T-helper 2 cell treated with Interferon-gamma antibody and Interleukin-4, amounts not matched to agents 5 μg/mL and 100 μg/mL, for 36 hours (primary cell): ENCODE data around the gene RHOG.
A peak's percentile ranks its signal among the peaks of the same experiment; 100 is the strongest.
"Not testable (repeated sequence)": the region's sequence is repeated elsewhere in the genome, so short reads cannot be mapped to it uniquely, and the experiment has no call there.

Experiments used
- DNase-seq: peaks from one replicate; pipeline ENCODE4 v3.0.0; 2021; ENCODE audit warnings: low spot score
- H3K27ac Mint-ChIP-seq: one replicate; pipeline ENCODE4 v1.8.0; 2021; ENCODE audit warnings: mild to moderate bottlenecking, mixed read lengths
- H3K27me3 Mint-ChIP-seq: one replicate; pipeline ENCODE4 v1.8.0; 2021; ENCODE audit warnings: low read depth, mixed read lengths
- H3K36me3 Mint-ChIP-seq: one replicate; pipeline ENCODE4 v1.8.0; 2021; ENCODE audit warnings: low read depth, mixed read lengths
- H3K4me1 Mint-ChIP-seq: one replicate; pipeline ENCODE4 v1.8.0; 2021; ENCODE audit warnings: low read depth, mixed read lengths
- H3K4me3 Mint-ChIP-seq: one replicate; pipeline ENCODE4 v1.8.0; 2022; ENCODE audit warnings: mild to moderate bottlenecking, moderate library complexity, mixed read lengths
- H3K9me3 Mint-ChIP-seq: one replicate; pipeline ENCODE4 v1.8.0; 2021; ENCODE audit warnings: mixed read lengths

The RHOG gene

GRCh38 chr11:3802011-3802790 lies 38.6 kb downstream of the RHOG start:
- Mint-ChIP-seq H3K9me3 (no peaks in the 10 kb centered on the region), H3K27ac (no peak overlapping the region), H3K4me1 (peaks cover 10% of the 10 kb centered on the region), H3K27me3 (no peaks in the 10 kb centered on the region), H3K4me3 (no peak overlapping the region), H3K36me3 (peaks cover 1% of the 10 kb centered on the region)
- no peak for DNase-seq

- no peaks in the 10 kb centered on the region for H3K27me3 Mint-ChIP-seq
- H3K9me3 Mint-ChIP-seq = no peaks in the 10 kb centered on the region
- peak overlapping the region; percentile 13 for H3K27ac Mint-ChIP-seq
- H3K4me1 Mint-ChIP-seq = peaks cover 25% of the 10 kb centered on the region
- peaks cover 19% of the 10 kb centered on the region for H3K36me3 Mint-ChIP-seq
- no peak for DNase-seq
- H3K4me3 Mint-ChIP-seq = no peak overlapping the region
Measured at GRCh38 chr11:3799873-3800272, 40.9 kb downstream of the RHOG start.

- peak overlapping the region; percentile 97 for H3K4me3 Mint-ChIP-seq
- DNase-seq = no peak
- H3K36me3 Mint-ChIP-seq = peaks cover 26% of the 10 kb centered on the region
- no peaks in the 10 kb centered on the region for H3K27me3 Mint-ChIP-seq
- H3K9me3 Mint-ChIP-seq = no peaks in the 10 kb centered on the region
- peak overlapping the region; percentile 99 for H3K27ac Mint-ChIP-seq
- H3K4me1 Mint-ChIP-seq = peaks cover 30% of the 10 kb centered on the region
Measured at GRCh38 chr11:3799143-3799542, 41.6 kb downstream of the RHOG start.

- H3K27ac Mint-ChIP-seq = peak within 1 kb of the TSS; percentile 99
- peaks cover 36% of the 10 kb centered on the region for H3K4me1 Mint-ChIP-seq
- H3K9me3 Mint-ChIP-seq = no peaks in the 10 kb centered on the region
- H3K36me3 Mint-ChIP-seq = peaks cover 34% of the 10 kb centered on the region
- peak; percentile 100 for DNase-seq
- no peaks in the 10 kb centered on the region for H3K27me3 Mint-ChIP-seq
- peak within 1 kb of the TSS; percentile 97 for H3K4me3 Mint-ChIP-seq
Measured at GRCh38 chr11:3797329-3798090, 43.2 kb downstream of the RHOG start, which contains the start of gene NUP98. NUP98 (minus strand) TSS chr11:3797554; CDS start chr11:3782117, 15,437 bp downstream.

- no peak for DNase-seq
- peak overlapping the region; percentile 99 for H3K27ac Mint-ChIP-seq
- H3K9me3 Mint-ChIP-seq = no peaks in the 10 kb centered on the region
- peaks cover 36% of the 10 kb centered on the region for H3K4me1 Mint-ChIP-seq
- H3K27me3 Mint-ChIP-seq = no peaks in the 10 kb centered on the region
- peak overlapping the region; percentile 97 for H3K4me3 Mint-ChIP-seq
- peaks cover 38% of the 10 kb centered on the region for H3K36me3 Mint-ChIP-seq
Measured at GRCh38 chr11:3796801-3797328, 43.9 kb downstream of the RHOG start.

GRCh38 chr11:3796346-3796745 lies 44.4 kb downstream of the RHOG start:
- H3K4me1 Mint-ChIP-seq = peaks cover 36% of the 10 kb centered on the region
- H3K4me3 Mint-ChIP-seq = peak overlapping the region; percentile 97
- peak overlapping the region; percentile 99 for H3K27ac Mint-ChIP-seq
- peaks cover 38% of the 10 kb centered on the region for H3K36me3 Mint-ChIP-seq
- no peak for DNase-seq
- H3K9me3 Mint-ChIP-seq = no peaks in the 10 kb centered on the region
- H3K27me3 Mint-ChIP-seq = no peaks in the 10 kb centered on the region

GRCh38 chr11:3796002-3796311 lies 44.8 kb downstream of the RHOG start:
- Mint-ChIP-seq H3K9me3 (no peaks in the 10 kb centered on the region), H3K36me3 (peaks cover 40% of the 10 kb centered on the region), H3K4me3 (peak overlapping the region; percentile 97), H3K4me1 (peaks cover 36% of the 10 kb centered on the region), H3K27ac (peak overlapping the region; percentile 99), H3K27me3 (no peaks in the 10 kb centered on the region)
- no peak for DNase-seq

- DNase-seq = no peak
- Mint-ChIP-seq H3K4me1 (peaks cover 38% of the 10 kb centered on the region), H3K4me3 (peak overlapping the region; percentile 97)
Measured at GRCh38 chr11:3795131-3796001, 45.4 kb downstream of the RHOG start.

GRCh38 chr11:3794387-3794786 lies 46.4 kb downstream of the RHOG start:
- Mint-ChIP-seq H3K4me1 (peaks cover 44% of the 10 kb centered on the region), H3K36me3 (peaks cover 46% of the 10 kb centered on the region), H3K4me3 (peak overlapping the region; percentile 10)
- not testable (repeated sequence) for H3K27me3 Mint-ChIP-seq, H3K9me3 Mint-ChIP-seq, H3K27ac Mint-ChIP-seq, DNase-seq

More at GRCh38 chr11:3795131-3796001, 45.4 kb downstream of the RHOG start:
- Mint-ChIP-seq H3K9me3 (no peaks in the 10 kb centered on the region), H3K36me3 (peaks cover 43% of the 10 kb centered on the region), H3K27ac (peak overlapping the region; percentile 99), H3K27me3 (no peaks in the 10 kb centered on the region)

- Mint-ChIP-seq H3K9me3 (no peaks in the 10 kb centered on the region), H3K27me3 (no peaks in the 10 kb centered on the region), H3K27ac (peak overlapping the region; percentile 78), H3K36me3 (peaks cover 50% of the 10 kb centered on the region), H3K4me3 (peak overlapping the region; percentile 64), H3K4me1 (peaks cover 64% of the 10 kb centered on the region)
- no peak for DNase-seq
Measured at GRCh38 chr11:3786781-3787428, 53.9 kb downstream of the RHOG start.

GRCh38 chr11:3783611-3784010 lies 57.1 kb downstream of the RHOG start:
- Mint-ChIP-seq H3K36me3 (peaks cover 57% of the 10 kb centered on the region), H3K27me3 (no peaks in the 10 kb centered on the region), H3K4me1 (peaks cover 58% of the 10 kb centered on the region), H3K27ac (peak overlapping the region; percentile 66), H3K4me3 (peak overlapping the region; percentile 21), H3K9me3 (no peaks in the 10 kb centered on the region)
- no peak for DNase-seq

- peaks cover 60% of the 10 kb centered on the region for H3K36me3 Mint-ChIP-seq
- H3K4me3 Mint-ChIP-seq = peak overlapping the region; percentile 38
- no peak for DNase-seq
- H3K27ac Mint-ChIP-seq = peak overlapping the region; percentile 59
- H3K27me3 Mint-ChIP-seq = no peaks in the 10 kb centered on the region
- H3K4me1 Mint-ChIP-seq = peaks cover 61% of the 10 kb centered on the region
- no peaks in the 10 kb centered on the region for H3K9me3 Mint-ChIP-seq
Measured at GRCh38 chr11:3782963-3783362, 57.8 kb downstream of the RHOG start.

GRCh38 chr11:3781423-3781822 lies 59.3 kb downstream of the RHOG start:
- H3K27me3 Mint-ChIP-seq = no peaks in the 10 kb centered on the region
- H3K9me3 Mint-ChIP-seq = no peaks in the 10 kb centered on the region
- no peak for DNase-seq
- H3K4me3 Mint-ChIP-seq = peak overlapping the region; percentile 38
- H3K36me3 Mint-ChIP-seq = peaks cover 56% of the 10 kb centered on the region
- H3K27ac Mint-ChIP-seq = peak overlapping the region; percentile 45
- peaks cover 49% of the 10 kb centered on the region for H3K4me1 Mint-ChIP-seq
